Cardiac muscle cell (in vitro differentiated cells and primary cell): ENCODE results near the gene ZNF785. TPM values are rescaled to one million over a fixed set of nuclear protein-coding genes. Genes with fewer than 3 reads are reported as not detected.

Experiments used
- DNase-seq, 2 donors: peaks; one replicate each; pipeline versions ENCODE4 v3.0.0 to v3.0.0-alpha.2; 2010 to 2017; ENCODE audit warnings: low read depth in 1 of 2, low spot score in 1 of 2
- H3K27ac ChIP-seq: fragments of 200-600 bp; sonication (generic); 2 replicates; pipeline ENCODE4 v1.5.1; 2016
- H3K27me3 ChIP-seq: fragments of 200-600 bp; sonication (generic); 2 replicates; pipeline ENCODE4 v1.6.0; 2016; ENCODE audit warnings: control low read depth
- H3K36me3 ChIP-seq: fragments of 200-600 bp; sonication (generic); 2 replicates; pipeline ENCODE4 v1.5.1; 2016; ENCODE audit warnings: control low read depth
- H3K4me1 ChIP-seq: fragments of 200-600 bp; sonication (generic); 2 replicates; pipeline ENCODE4 v1.8.1; 2017; ENCODE audit warnings: low read depth, mild to moderate bottlenecking, mixed run types
- H3K4me3 ChIP-seq: fragments of 200-600 bp; sonication (generic); 2 replicates; pipeline ENCODE4 v1.5.1; 2016; ENCODE audit warnings: mild to moderate bottlenecking
- H3K9me3 ChIP-seq: fragments of 200-600 bp; sonication (generic); 2 replicates; pipeline ENCODE4 v1.5.1; 2017; ENCODE audit warnings: low read depth, mild to moderate bottlenecking, control low read depth
- CTCF ChIP-seq: IDR thresholded peaks from 2 replicates; pipeline ENCODE4 v1.5.1; 2012; ENCODE audit warnings: low read depth, mild to moderate bottlenecking, low read length
- polyA plus RNA-seq: library from polyadenylated mRNA; unstranded; fragments of >200 nt; fragmentation: Nextera tagmentation; extraction: Ambion mirVana; gene quantifications from 2 replicates; pipeline ENCODE4 v1.2.1, GENCODE V29; 2016
- total RNA-seq: library from RNA; depleted of rRNA; stranded (reverse); fragments of >200 nt; gene quantifications from 2 replicates; pipeline ENCODE4 v1.2.3, GENCODE V29; 2016

ZNF785 gene
- total and polyA plus RNA-seq, 2 experiments from 2014 or later, result 12.0 to 25.5 TPM

GRCh38 chr16:30532285-30533145 lies 53.0 kb downstream of the ZNF785 start:
- Histone ChIP-seq H3K4me1 (peaks cover 5% of the 10 kb centered on the region), H3K4me3 (no peak overlapping the region), H3K27me3 (no peaks in the 10 kb centered on the region), H3K36me3 (no peaks in the 10 kb centered on the region), H3K9me3 (no peaks in the 10 kb centered on the region), H3K27ac (no peak overlapping the region)
- TF ChIP-seq CTCF, result no peak
- DNase-seq, result no peak

Other genes starting within 250 kb of the ZNF785 start
- 56.7 and 63.1 TPM in 2 replicates for gene CD2BP2, start 230.4 kb downstream of the ZNF785 start, total RNA-seq
- gene CD2BP2, start 230.4 kb downstream of the ZNF785 start, polyA plus RNA-seq, result 47.2 TPM in 2 replicates
- gene TBC1D10B, start 215.2 kb downstream of the ZNF785 start, total RNA-seq, result 50.7 and 58.4 TPM in 2 replicates
- gene TBC1D10B, start 215.2 kb downstream of the ZNF785 start, polyA plus RNA-seq, result 39.9 and 51.3 TPM in 2 replicates
- 1.5 TPM in 1 of 2 replicates, not detected in the other for gene MYL11, start 210.9 kb downstream of the ZNF785 start, total RNA-seq
- 0.69 and 5.5 TPM in 2 replicates for gene MYL11, start 210.9 kb downstream of the ZNF785 start, polyA plus RNA-seq
- gene SEPTIN1, start 203.1 kb downstream of the ZNF785 start, total RNA-seq, result 0.92 and 0.95 TPM in 2 replicates
- 8.7 and 11.9 TPM in 2 replicates for gene SEPTIN1, start 203.1 kb downstream of the ZNF785 start, polyA plus RNA-seq
- 29.5 and 32.3 TPM in 2 replicates for gene ZNF48, start 190.3 kb downstream of the ZNF785 start, total RNA-seq
- gene ZNF48, start 190.3 kb downstream of the ZNF785 start, polyA plus RNA-seq, result 12.5 and 20.8 TPM in 2 replicates
- 29.1 and 31.5 TPM in 2 replicates for gene ZNF771, start 178.1 kb downstream of the ZNF785 start, total RNA-seq
- 26.5 and 36.1 TPM in 2 replicates for gene ZNF771, start 178.1 kb downstream of the ZNF785 start, polyA plus RNA-seq
- 43.0 and 46.3 TPM in 2 replicates for gene DCTPP1, start 155.7 kb downstream of the ZNF785 start, total RNA-seq
- 77.0 and 85.2 TPM in 2 replicates for gene DCTPP1, start 155.7 kb downstream of the ZNF785 start, polyA plus RNA-seq
- gene SEPHS2, start 139.8 kb downstream of the ZNF785 start, total RNA-seq, result 14.0 and 19.6 TPM in 2 replicates
- gene SEPHS2, start 139.8 kb downstream of the ZNF785 start, polyA plus RNA-seq, result 51.9 and 55.3 TPM in 2 replicates
- not detected in 2 replicates for gene ITGAL, start 113.0 kb downstream of the ZNF785 start, total RNA-seq
- gene ITGAL, start 113.0 kb downstream of the ZNF785 start, polyA plus RNA-seq, result 0.46 TPM in 1 of 2 replicates, not detected in the other
- 73.1 and 79.1 TPM in 2 replicates for gene ZNF768, start 59.1 kb downstream of the ZNF785 start, total RNA-seq
- gene ZNF768, start 59.1 kb downstream of the ZNF785 start, polyA plus RNA-seq, result 19.4 and 31.0 TPM in 2 replicates
- gene ZNF747, start 50.8 kb downstream of the ZNF785 start, total RNA-seq, result 16.2 and 17.7 TPM in 2 replicates
- 12.7 and 17.5 TPM in 2 replicates for gene ZNF747, start 50.8 kb downstream of the ZNF785 start, polyA plus RNA-seq
- 25.3 and 34.7 TPM in 2 replicates for gene ZNF764, start 27.3 kb downstream of the ZNF785 start, total RNA-seq
- 12.0 and 17.9 TPM in 2 replicates for gene ZNF764, start 27.3 kb downstream of the ZNF785 start, polyA plus RNA-seq
- 18.3 and 22.0 TPM in 2 replicates for gene ZNF688, start 14.0 kb downstream of the ZNF785 start, total RNA-seq
- gene ZNF688, start 14.0 kb downstream of the ZNF785 start, polyA plus RNA-seq, result 12.4 and 25.0 TPM in 2 replicates
- 19.4 and 19.5 TPM in 2 replicates for gene ZNF689, start 24.7 kb upstream of the ZNF785 start, total RNA-seq
- gene ZNF689, start 24.7 kb upstream of the ZNF785 start, polyA plus RNA-seq, result 11.3 and 17.9 TPM in 2 replicates
- gene PRR14, start 65.3 kb upstream of the ZNF785 start, total RNA-seq, result 30.8 and 33.7 TPM in 2 replicates
- 25.0 and 28.5 TPM in 2 replicates for gene PRR14, start 65.3 kb upstream of the ZNF785 start, polyA plus RNA-seq
- gene FBRS, start 72.7 kb upstream of the ZNF785 start, total RNA-seq, result 47.0 and 55.4 TPM in 2 replicates
- 21.2 and 25.8 TPM in 2 replicates for gene FBRS, start 72.7 kb upstream of the ZNF785 start, polyA plus RNA-seq
- 14.8 and 20.9 TPM in 2 replicates for gene SRCAP, start 113.5 kb upstream of the ZNF785 start, total RNA-seq
- 38.0 and 42.9 TPM in 2 replicates for gene SRCAP, start 113.5 kb upstream of the ZNF785 start, polyA plus RNA-seq
- gene PHKG2, start 162.7 kb upstream of the ZNF785 start, total RNA-seq, result 29.7 and 35.1 TPM in 2 replicates
- 52.1 and 57.0 TPM in 2 replicates for gene PHKG2, start 162.7 kb upstream of the ZNF785 start, polyA plus RNA-seq
- gene CFAP119, start 176.4 kb upstream of the ZNF785 start, total RNA-seq, result 7.1 and 9.1 TPM in 2 replicates
- gene CFAP119, start 176.4 kb upstream of the ZNF785 start, polyA plus RNA-seq, result 7.4 and 16.4 TPM in 2 replicates
- gene RNF40, start 176.6 kb upstream of the ZNF785 start, total RNA-seq, result 91.8 and 104 TPM in 2 replicates
- gene RNF40, start 176.6 kb upstream of the ZNF785 start, polyA plus RNA-seq, result 64.5 and 76.3 TPM in 2 replicates
- 41.7 and 50.9 TPM in 2 replicates for gene ZNF629, start 201.5 kb upstream of the ZNF785 start, total RNA-seq
- 20.1 and 22.2 TPM in 2 replicates for gene ZNF629, start 201.5 kb upstream of the ZNF785 start, polyA plus RNA-seq